GM12878 (cell line): ENCODE results near the gene DLG2.

ENCODE experiments used
- CUX1 ChIP-seq: IDR thresholded peaks from 2 replicates; pipeline ENCODE4 v1.6.1; 2012; ENCODE audit warnings: improper control_type of control experiment, low read depth, low read length; ENCODE audit not compliant: insufficient replicate concordance
- EZH2 ChIP-seq: IDR thresholded peaks from 2 replicates; pipeline ENCODE4 v1.6.1; 2012; ENCODE audit warnings: low read depth, mild to moderate bottlenecking, control low read depth, inconsistent platforms, low read length, borderline replicate concordance; ENCODE audit not compliant: control insufficient read depth
- FOXM1 ChIP-seq: IDR thresholded peaks from 2 replicates; pipeline ENCODE4 v1.6.1; 2012; ENCODE audit warnings: low read depth, mild to moderate bottlenecking, inconsistent platforms, low read length, moderate library complexity
- TCF7 ChIP-seq: IDR thresholded peaks from 2 replicates; pipeline ENCODE4 v1.6.1; 2014; ENCODE audit warnings: antibody characterized with exemption, borderline replicate concordance

- TF ChIP-seq EZH2 (no peak), CUX1 (no peak), TCF7 (no peak), FOXM1 (no peak)
Observed at GRCh38 chr11:83611600-83611999, 2015.5 kb downstream of the DLG2 start.
